ENCODE measurements around the gene PNRC2. TPM values are rescaled to one million over a fixed set of nuclear protein-coding genes. Genes with fewer than 3 reads are reported as not detected.

PNRC2 gene
- total and polyA plus RNA-seq, 4 donors = 24.9 to 63.6 (median 36.3) TPM

GRCh38 chr1:23977854-23978191, 18.2 kb downstream of the PNRC2 start:
- Histone ChIP-seq H3K9me3 (ENCODE audit: control insufficient read depth in 4 of 4, low read length in 3 of 4) (no peaks in the 10 kb centered on the region), H3K4me1 (ENCODE audit: control insufficient read depth in 4 of 4, insufficient read depth in 4 of 4, low read length in 3 of 4) (peaks cover 4 to 34% (median 20%) of the 10 kb centered on the region in 4 donors), H3K4me3 (ENCODE audit: low read depth in 1 of 3, low read length in 3 of 3) (no peak overlapping the region), H3K27ac (ENCODE audit: low read depth in 1 of 2, low read length in 2 of 2) (no peak overlapping the region), H3K36me3 (ENCODE audit: control insufficient read depth in 4 of 4, insufficient read depth in 3 of 4, low read depth in 1 of 4, low read length in 3 of 4) (peaks cover 0 to 5% (median 4%) of the 10 kb centered on the region in 4 donors), H3K9ac (ENCODE audit: low read depth in 1 of 2, low read length in 2 of 2) (no peak overlapping the region), H3K27me3 (ENCODE audit: control insufficient read depth in 4 of 4, insufficient read depth in 4 of 4, low read length in 3 of 4) (no peaks in the 10 kb centered on the region)
- 75% methylated on average over 1 of the region's 1 CpG for WGBS
- TF ChIP-seq JUND (IDR thresholded peaks at IDR 0.05) (no peak), HNF4G (IDR thresholded peaks at IDR 0.05) (no peak), CTCF (IDR thresholded peaks at IDR 0.05; ENCODE audit: low read depth, low read length, missing input control) (no peak), ATF3 (IDR thresholded peaks at IDR 0.05) (no peak), EGR1 (IDR thresholded peaks at IDR 0.05; ENCODE audit: low read depth in 2 of 2) (no peak), YY1 (IDR thresholded peaks at IDR 0.05) (no peak), TAF1 (conservative IDR thresholded peaks at IDR 0.05) (no peak), GABPA (IDR thresholded peaks at IDR 0.05 in 1 of 2, conservative IDR thresholded peaks at IDR 0.05 in 1 of 2) (no peak), RXRA (IDR thresholded peaks at IDR 0.05) (no peak), SP1 (IDR thresholded peaks at IDR 0.05) (no peak), HNF4A (conservative IDR thresholded peaks at IDR 0.05) (no peak), FOXA1 (IDR thresholded peaks at IDR 0.05) (no peak), FOXA2 (IDR thresholded peaks at IDR 0.05) (no peak)
- TF ChIP-seq, protein P1, sequence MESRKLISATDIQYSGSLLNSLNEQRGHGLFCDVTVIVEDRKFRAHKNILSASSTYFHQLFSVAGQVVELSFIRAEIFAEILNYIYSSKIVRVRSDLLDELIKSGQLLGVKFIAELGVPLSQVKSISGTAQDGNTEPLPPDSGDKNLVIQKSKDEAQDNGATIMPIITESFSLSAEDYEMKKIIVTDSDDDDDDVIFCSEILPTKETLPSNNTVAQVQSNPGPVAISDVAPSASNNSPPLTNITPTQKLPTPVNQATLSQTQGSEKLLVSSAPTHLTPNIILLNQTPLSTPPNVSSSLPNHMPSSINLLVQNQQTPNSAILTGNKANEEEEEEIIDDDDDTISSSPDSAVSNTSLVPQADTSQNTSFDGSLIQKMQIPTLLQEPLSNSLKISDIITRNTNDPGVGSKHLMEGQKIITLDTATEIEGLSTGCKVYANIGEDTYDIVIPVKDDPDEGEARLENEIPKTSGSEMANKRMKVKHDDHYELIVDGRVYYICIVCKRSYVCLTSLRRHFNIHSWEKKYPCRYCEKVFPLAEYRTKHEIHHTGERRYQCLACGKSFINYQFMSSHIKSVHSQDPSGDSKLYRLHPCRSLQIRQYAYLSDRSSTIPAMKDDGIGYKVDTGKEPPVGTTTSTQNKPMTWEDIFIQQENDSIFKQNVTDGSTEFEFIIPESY (IDR thresholded peaks at IDR 0.05) = no peak
- DNase-seq (ENCODE audit: low spot score) = no peak

DNA sequence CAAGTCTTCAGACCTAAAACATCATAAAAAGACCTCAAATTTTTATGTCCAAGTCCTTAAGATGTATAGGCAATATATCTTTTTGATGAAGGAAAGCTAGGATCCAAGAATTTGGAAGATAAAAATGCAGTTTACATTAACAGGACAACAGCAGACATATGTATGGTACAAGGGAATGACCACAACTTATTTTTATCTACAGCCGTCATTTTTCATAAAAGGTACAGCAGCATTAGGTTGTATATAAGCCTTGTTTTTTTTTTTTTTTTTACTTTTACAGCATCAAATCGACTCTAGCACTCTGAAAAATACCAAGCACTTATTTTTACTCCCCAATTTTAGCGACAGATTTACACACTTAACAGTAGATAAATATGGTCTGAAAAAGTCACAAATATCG, 19.2 kb downstream of the PNRC2 start:
- H3K4me1 ChIP-seq (ENCODE audit: control insufficient read depth in 4 of 4, insufficient read depth in 4 of 4, low read length in 3 of 4) = peaks cover 4 to 34% (median 20%) of the 10 kb centered on the region in 4 donors
- H3K36me3 ChIP-seq (ENCODE audit: control insufficient read depth in 4 of 4, insufficient read depth in 3 of 4, low read depth in 1 of 4, low read length in 3 of 4) = peaks cover 0 to 3% (median 1%) of the 10 kb centered on the region in 4 donors
- TF ChIP-seq SP1 (IDR thresholded peaks at IDR 0.05) (no peak), GABPA (IDR thresholded peaks at IDR 0.05 in 1 of 2, conservative IDR thresholded peaks at IDR 0.05 in 1 of 2) (no peak), CTCF (IDR thresholded peaks at IDR 0.05; ENCODE audit: low read depth, low read length, missing input control) (no peak), ATF3 (IDR thresholded peaks at IDR 0.05) (no peak), NR2F2 (IDR thresholded peaks at IDR 0.05) (no peak), YY1 (IDR thresholded peaks at IDR 0.05) (no peak), TAF1 (conservative IDR thresholded peaks at IDR 0.05) (no peak), HNF4G (IDR thresholded peaks at IDR 0.05) (no peak), EGR1 (IDR thresholded peaks at IDR 0.05; ENCODE audit: low read depth in 2 of 2) (no peak), FOXA2 (IDR thresholded peaks at IDR 0.05) (no peak), REST (IDR thresholded peaks at IDR 0.05) (no peak), JUND (IDR thresholded peaks at IDR 0.05) (no peak), HNF4A (conservative IDR thresholded peaks at IDR 0.05) (no peak), FOXA1 (IDR thresholded peaks at IDR 0.05) (no peak), RAD21 (IDR thresholded peaks at IDR 0.05) (no peak)
- H3K27me3 ChIP-seq (ENCODE audit: control insufficient read depth in 4 of 4, insufficient read depth in 4 of 4, low read length in 3 of 4) = no peaks in the 10 kb centered on the region
- 7% methylated on average over 4 of the region's 4 CpGs for WGBS
- DNase-seq (ENCODE audit: low spot score) = no peak
- H3K9me3 ChIP-seq (ENCODE audit: control insufficient read depth in 4 of 4, low read length in 3 of 4) = no peaks in the 10 kb centered on the region
- H3K4me3 ChIP-seq (ENCODE audit: low read depth in 1 of 3, low read length in 3 of 3) = peak overlapping the region; percentile 8 to 99 (median 96)
- peak overlapping the region; percentile 79 to 98 for H3K9ac ChIP-seq (ENCODE audit: low read depth in 1 of 2, low read length in 2 of 2)
- H3K27ac ChIP-seq (ENCODE audit: low read depth in 1 of 2, low read length in 2 of 2) = no peak overlapping the region
